ENCODE measurements around the gene PPM1D.
"Not testable (repeated sequence)": the region's sequence is repeated elsewhere in the genome, so short reads cannot be mapped to it uniquely, and the experiment has no call there.

Gene PPM1D

GRCh38 chr17:60674637-60675036, 74.6 kb downstream of the PPM1D start:
- not testable (repeated sequence) for DNase-seq

GRCh38 chr17:60675997-60676396, 76.0 kb downstream of the PPM1D start:
- no peak for DNase-seq

- peak in 1 of 14 donors; percentile 32 for DNase-seq
Measured at GRCh38 chr17:60676758-60677307, 76.8 kb downstream of the PPM1D start.

- peak; percentile 91 to 100 (median 99) for DNase-seq
Measured at GRCh38 chr17:60677308-60678117, 77.5 kb downstream of the PPM1D start, which contains the start of gene BCAS3. Gene BCAS3, plus strand, starts transcription at chr17:60677851.

GRCh38 chr17:60678118-60678444, 78.1 kb downstream of the PPM1D start:
- no peak for DNase-seq

- no peak for DNase-seq
Measured at GRCh38 chr17:60679287-60679686, 79.3 kb downstream of the PPM1D start.

GRCh38 chr17:60680754-60681153, 80.8 kb downstream of the PPM1D start:
- DNase-seq = no peak

- DNase-seq = no peak
Measured at GRCh38 chr17:60685437-60685836, 85.4 kb downstream of the PPM1D start.

GRCh38 chr17:60695960-60696359, 96.0 kb downstream of the PPM1D start:
- no peak for DNase-seq

- DNase-seq = no peak
Measured at GRCh38 chr17:60699090-60699489, 99.1 kb downstream of the PPM1D start.

- DNase-seq = no peak
Measured at GRCh38 chr17:60704170-60704569, 104.2 kb downstream of the PPM1D start.

GRCh38 chr17:60712675-60713074, 112.7 kb downstream of the PPM1D start:
- no peak for DNase-seq

- no peak for DNase-seq
Measured at GRCh38 chr17:60713608-60714007, 113.6 kb downstream of the PPM1D start.
